ENCODE measurements around the gene SLC1A1.
"Not testable (repeated sequence)": the region's sequence is repeated elsewhere in the genome, so short reads cannot be mapped to it uniquely, and the experiment has no call there.

The SLC1A1 gene

GRCh38 chr9:4507306-4508130 lies 17.2 kb downstream of the SLC1A1 start:
- no peak for DNase-seq

GRCh38 chr9:4508246-4508906 lies 18.1 kb downstream of the SLC1A1 start:
- no peak for DNase-seq

GRCh38 chr9:4508907-4509589 lies 18.8 kb downstream of the SLC1A1 start:
- DNase-seq = no peak

GRCh38 chr9:4509590-4509984 lies 19.3 kb downstream of the SLC1A1 start:
- no peak for DNase-seq

DNA sequence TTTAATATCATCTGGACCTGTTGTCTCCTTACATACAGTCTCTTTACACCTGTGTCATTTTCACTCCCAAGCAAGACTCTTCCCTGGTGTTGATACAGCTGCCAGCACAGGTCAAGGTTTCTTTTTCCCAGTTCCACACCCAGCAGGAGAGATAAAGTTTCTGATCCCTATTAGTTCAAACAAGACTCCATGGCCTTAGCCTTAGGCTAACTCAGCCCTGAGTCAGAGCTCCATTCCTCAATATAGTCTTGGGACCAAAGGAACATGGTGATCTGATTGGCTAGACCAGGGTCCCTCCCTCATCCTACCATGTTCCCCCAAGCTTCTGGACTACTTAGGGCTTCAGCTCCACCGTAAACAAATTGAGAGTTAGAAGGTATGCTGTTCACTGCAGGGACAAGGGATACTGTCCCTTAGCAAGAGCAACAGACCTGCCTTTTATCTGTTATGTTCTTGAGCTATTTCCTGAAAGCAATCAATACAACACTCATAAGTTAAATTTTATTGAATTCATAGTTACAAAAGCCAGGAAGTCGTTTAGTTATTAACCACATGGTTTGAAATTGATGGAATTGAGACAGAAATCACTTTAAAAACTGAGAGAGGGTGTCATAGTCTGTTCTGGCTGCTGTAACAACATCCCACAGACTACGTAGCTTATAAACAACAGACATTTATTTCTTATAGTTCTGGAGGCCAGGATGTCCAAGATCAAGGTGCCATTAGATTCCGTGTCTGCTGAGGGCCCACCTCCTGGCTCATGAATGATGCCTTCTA lies 20.5 kb downstream of the SLC1A1 start:
- DNase-seq = no peak

GRCh38 chr9:4514252-4515128 lies 24.2 kb downstream of the SLC1A1 start:
- no peak for DNase-seq

DNA sequence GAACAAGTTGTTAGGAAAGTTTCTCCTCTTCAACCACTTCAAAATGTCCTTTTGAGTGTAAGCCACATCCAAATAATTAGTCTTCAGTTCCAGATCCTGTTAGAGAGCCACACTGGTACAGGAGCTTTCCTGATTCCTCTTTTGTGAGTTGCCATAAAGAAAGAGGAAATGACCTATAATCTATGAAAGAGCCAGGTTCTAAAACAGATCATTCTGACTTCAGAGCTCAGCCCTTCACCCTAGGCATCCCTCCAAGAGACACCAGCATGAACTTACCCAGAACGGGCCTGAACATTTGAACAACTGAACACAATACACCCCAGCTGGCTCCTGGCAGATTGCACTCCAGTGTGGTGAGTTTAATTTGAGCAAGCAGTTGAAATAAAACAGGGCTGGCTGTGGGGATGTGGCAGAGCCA lies 25.7 kb downstream of the SLC1A1 start:
- DNase-seq = no peak

- no peak for DNase-seq
Observed at GRCh38 chr9:4517274-4517673, 27.0 kb downstream of the SLC1A1 start.

DNA sequence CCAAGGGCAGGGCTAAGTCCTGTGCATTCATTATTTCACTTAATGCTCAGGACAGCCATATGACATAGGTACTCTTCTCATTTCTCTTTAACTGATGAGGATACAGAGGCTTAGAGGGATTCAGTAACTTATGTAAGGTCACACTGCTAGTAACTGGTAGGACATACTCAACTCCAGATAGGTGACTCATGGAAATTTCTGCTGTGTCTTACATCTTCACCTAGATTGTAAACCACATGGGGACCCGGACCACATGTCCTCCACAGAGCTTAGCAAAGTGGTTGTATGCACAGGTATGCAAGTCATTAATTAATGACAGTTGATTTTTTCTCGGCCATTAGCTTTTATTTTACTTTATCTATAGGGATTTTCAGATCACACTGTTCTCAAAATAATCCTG lies 29.3 kb downstream of the SLC1A1 start:
- no peak for DNase-seq

GRCh38 chr9:4520055-4520454 lies 29.8 kb downstream of the SLC1A1 start:
- no peak for DNase-seq

- no peak for DNase-seq
Observed at GRCh38 chr9:4530375-4530774, 40.1 kb downstream of the SLC1A1 start.

DNA sequence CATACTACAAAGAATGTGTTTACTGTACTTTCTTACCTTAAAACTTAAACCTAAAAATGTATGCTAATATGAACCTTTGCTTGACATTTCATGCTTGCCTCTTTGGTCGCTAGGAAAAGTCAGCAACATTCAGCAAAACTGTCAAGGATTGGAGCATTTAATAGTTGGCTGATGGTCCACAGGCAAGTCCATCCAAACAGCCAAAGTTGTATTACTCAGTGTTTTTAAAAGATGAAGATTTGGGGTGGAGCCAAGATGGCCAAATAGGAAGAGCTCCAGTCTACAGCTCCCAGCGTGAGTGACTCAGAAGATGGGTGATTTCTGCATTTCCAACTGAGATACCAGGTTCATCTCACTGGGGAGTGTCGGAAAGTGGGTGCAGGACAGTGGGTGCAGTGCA lies 40.6 kb downstream of the SLC1A1 start:
- DNase-seq = not testable (repeated sequence)

- DNase-seq = not testable (repeated sequence)
Observed at GRCh38 chr9:4531355-4531754, 41.1 kb downstream of the SLC1A1 start.

GRCh38 chr9:4533881-4534280 lies 43.6 kb downstream of the SLC1A1 start:
- DNase-seq = not testable (repeated sequence)

DNA sequence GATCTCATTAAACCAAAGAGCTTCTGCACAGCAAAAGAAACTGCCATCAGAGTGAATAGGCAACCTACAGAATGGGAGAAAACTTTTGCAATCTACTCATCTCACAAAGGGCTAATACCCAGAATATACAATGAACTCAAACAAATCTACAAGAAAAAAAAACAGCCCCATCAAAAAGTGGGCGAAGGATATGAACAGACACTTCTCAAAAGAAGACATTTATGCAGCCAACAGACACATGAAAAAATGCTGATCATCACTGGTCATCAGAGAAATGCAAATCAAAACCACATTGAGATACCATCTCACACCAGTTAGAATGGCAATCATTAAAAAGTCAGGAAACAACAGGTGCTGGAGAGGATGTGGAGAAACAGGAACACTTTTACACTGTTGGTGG lies 45.9 kb downstream of the SLC1A1 start:
- not testable (repeated sequence) for DNase-seq

GRCh38 chr9:4537581-4537980 lies 47.3 kb downstream of the SLC1A1 start:
- DNase-seq = no peak

GRCh38 chr9:4538107-4538506 lies 47.8 kb downstream of the SLC1A1 start:
- no peak for DNase-seq

DNA sequence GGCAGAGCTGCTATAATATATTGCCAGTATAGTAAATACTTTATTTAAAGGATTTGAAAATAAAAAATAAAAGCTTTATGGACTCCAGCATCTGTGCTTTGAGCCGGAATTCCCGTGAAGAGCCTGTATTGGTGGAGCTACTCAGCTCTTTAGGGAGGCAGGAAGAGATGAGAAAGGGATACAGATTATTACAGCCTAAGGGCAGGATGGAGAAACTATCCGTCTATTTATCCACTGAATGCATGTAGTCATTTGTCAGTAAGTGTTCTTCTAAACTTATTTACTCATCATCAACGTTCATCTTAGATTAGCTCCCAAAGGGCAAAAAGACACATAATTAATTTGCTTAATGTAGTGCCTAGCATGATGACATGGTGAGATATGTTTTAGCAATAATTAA lies 48.4 kb downstream of the SLC1A1 start:
- DNase-seq = no peak

DNA sequence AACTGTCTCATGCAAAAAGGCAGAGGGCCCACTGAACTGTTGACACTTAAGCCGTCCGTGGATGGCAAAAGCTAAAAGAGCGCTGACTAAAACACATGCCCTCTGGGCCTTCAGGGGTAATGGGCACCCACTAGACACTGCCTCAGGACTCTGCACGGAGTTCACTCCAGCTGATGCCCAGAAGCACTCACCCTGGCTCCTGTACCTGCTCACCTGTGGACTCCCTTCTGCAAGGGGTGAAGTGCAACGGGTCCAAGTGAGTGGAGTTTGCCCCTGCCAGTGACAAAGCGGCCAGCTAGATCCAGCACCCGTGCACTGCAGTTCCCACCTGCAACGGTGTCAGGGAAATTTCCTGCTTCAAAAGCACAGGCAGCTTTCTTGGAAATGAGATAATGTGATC lies 50.2 kb downstream of the SLC1A1 start:
- no peak for DNase-seq

- DNase-seq = no peak
Observed at GRCh38 chr9:4541281-4541680, 51.0 kb downstream of the SLC1A1 start.

DNA sequence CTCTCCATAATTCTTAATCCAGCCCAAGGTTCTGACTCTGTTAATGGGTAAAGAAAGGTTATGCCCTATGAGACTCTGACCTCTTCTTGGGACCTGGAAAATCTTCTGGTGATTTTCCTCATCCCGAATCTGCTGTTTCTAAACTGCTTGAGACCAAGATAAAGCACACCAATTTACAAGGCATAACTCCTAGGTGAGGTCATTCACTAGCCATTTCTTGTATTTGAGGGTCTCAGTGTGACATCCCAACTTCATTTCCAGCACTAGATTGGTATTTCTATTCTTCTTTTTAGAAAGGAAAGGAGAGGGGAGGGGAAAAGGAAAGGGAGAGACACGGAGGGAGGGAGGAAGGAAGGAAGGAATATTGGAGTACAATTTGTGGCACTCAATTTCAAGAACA lies 51.6 kb downstream of the SLC1A1 start:
- no peak for DNase-seq

DNA sequence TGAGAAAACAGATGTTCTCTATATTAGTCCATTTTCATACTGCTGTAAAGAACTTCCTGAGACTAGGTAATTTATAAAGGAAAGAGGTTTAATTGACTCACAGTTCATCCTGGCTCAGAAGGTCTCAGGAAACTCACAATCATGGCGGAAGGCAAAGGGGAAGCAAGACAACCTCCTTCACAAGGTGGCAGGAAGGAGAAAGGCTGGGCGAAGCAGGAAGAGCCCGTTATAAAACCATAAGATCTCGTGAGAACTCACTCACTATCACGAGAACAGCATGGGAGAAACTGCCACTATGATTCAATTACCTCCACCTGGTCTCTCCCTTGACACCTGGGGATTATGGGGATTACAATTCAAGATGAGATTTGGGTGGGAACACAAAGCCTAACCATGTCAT lies 54.4 kb downstream of the SLC1A1 start:
- not testable (repeated sequence) for DNase-seq
